GM18519 (cell line): ENCODE data around the gene HOXD9.
A peak's percentile ranks its signal among the peaks of the same experiment; 100 is the strongest.

ENCODE experiments used
- ATAC-seq: cut with Tn5 transposase; IDR thresholded peaks from one replicate; pipeline ENCODE4 v1.9.1; 2021; ENCODE audit warnings: mild to moderate bottlenecking, moderate library complexity; ENCODE audit not compliant: unreplicated experiment, low FRiP score

The HOXD9 gene

GRCh38 chr2:176135035-176135440 is 12.5 kb downstream of the HOXD9 start:
- ATAC-seq = no peak

GRCh38 chr2:176136374-176137251 is 14.1 kb downstream of the HOXD9 start:
- ATAC-seq = no peak

- no peak for ATAC-seq
Observed at GRCh38 chr2:176137252-176137580, 14.7 kb downstream of the HOXD9 start.

GRCh38 chr2:176137906-176138305 is 15.4 kb downstream of the HOXD9 start:
- no peak for ATAC-seq

GRCh38 chr2:176138526-176138922 is 16.0 kb downstream of the HOXD9 start:
- ATAC-seq = no peak

- ATAC-seq = no peak
Observed at GRCh38 chr2:176138923-176139660, 16.6 kb downstream of the HOXD9 start.

- ATAC-seq = no peak
Observed at GRCh38 chr2:176139661-176140512, 17.4 kb downstream of the HOXD9 start.

- peak; percentile 87 for ATAC-seq
Observed at GRCh38 chr2:176140513-176141317, 18.2 kb downstream of the HOXD9 start.

- ATAC-seq = no peak
Observed at GRCh38 chr2:176142281-176142680, 19.8 kb downstream of the HOXD9 start.

- ATAC-seq = no peak
Observed at GRCh38 chr2:176145085-176145969, 22.8 kb downstream of the HOXD9 start.

GRCh38 chr2:176146101-176146500 is 23.6 kb downstream of the HOXD9 start:
- ATAC-seq = no peak

- ATAC-seq = no peak
Observed at GRCh38 chr2:176146645-176147044, 24.1 kb downstream of the HOXD9 start.

- no peak for ATAC-seq
Observed at GRCh38 chr2:176147210-176147799, 24.8 kb downstream of the HOXD9 start.

- ATAC-seq = no peak
Observed at GRCh38 chr2:176147800-176148496, 25.4 kb downstream of the HOXD9 start.

- no peak for ATAC-seq
Observed at GRCh38 chr2:176148751-176149421, 26.4 kb downstream of the HOXD9 start.

GRCh38 chr2:176149481-176149938 is 27.0 kb downstream of the HOXD9 start:
- ATAC-seq = no peak

GRCh38 chr2:176149939-176150583 is 27.5 kb downstream of the HOXD9 start:
- ATAC-seq = no peak
